Activated naive CD8-positive, alpha-beta T cell treated with anti-CD3 and anti-CD28 coated beads, Interleukin-2, amount 50 U/mL, for 16 hours (primary cell): ENCODE measurements around the gene PNMA6F.
"Not testable (repeated sequence)": the region's sequence is repeated elsewhere in the genome, so short reads cannot be mapped to it uniquely, and the experiment has no call there.

Experiments
- DNase-seq: peaks from one replicate; pipeline ENCODE4 v3.0.0-alpha.2; 2020; ENCODE audit warnings: low read depth, low spot score

Gene PNMA6F

DNA sequence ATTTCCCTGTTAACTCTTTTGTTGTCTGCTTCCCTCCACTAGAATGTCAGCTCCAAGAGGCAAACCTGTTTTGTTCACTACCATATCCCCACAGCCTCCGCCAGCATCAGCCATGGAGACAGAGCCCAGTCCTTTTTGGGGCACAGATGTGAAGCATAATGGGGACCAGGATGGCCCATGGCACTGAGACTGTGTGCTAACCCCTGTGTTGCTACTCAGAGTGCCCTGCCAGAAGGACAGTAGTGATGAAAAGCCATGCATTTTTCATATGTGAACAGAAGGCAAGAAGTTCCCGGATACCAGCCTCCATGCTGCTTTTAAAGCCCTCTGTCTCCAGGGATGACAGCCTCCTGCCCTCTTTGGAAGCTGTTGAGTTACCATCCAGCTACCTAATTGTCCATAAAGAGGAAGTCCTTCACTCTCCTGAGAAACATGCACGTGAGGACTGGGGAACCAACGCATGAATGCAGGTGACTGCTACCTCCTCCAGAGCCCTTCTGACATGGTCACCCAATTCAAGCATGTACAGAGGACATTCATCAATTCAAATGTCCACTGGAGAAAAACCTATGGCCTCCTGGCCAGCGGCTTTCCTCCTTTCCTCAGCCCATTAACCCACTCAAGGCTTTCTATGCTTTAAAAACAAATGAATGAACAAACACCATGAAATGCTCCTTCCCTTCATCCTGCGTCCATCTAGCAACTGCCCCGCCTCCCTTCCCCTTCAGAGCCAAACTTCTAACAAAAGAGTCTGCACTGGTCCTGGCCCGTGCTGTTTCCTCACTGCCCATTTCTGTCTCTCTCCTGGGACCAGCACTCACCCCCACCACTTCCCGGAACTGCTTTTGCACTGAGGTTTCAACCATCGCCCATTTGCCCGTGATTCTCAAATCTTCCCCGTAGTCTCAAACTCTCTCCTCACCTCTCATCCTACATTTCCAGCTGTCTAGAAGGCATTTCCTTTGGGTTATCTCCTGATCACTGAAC lies 18.0 kb downstream of the PNMA6F start:
- no peak for DNase-seq

DNA sequence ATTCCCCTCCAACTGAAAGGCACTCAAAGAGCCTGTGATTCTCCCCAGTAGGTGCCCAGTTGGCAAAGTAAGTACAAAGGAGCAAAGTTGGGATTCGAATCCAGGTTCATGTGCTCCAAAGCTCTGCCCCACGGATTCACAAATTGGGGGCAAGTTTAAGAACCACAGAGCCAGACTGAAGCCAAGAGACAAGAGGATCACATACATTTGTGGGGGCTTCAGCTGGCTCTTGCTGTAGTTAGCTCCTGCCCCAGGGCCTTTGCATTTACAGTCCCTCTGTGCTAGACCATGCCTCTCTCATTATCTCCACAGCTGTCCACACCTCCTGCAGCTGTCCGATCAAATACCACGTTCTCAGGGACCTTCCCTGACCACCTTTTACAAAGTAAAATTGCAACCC lies 18.8 kb downstream of the PNMA6F start:
- DNase-seq = no peak

DNA sequence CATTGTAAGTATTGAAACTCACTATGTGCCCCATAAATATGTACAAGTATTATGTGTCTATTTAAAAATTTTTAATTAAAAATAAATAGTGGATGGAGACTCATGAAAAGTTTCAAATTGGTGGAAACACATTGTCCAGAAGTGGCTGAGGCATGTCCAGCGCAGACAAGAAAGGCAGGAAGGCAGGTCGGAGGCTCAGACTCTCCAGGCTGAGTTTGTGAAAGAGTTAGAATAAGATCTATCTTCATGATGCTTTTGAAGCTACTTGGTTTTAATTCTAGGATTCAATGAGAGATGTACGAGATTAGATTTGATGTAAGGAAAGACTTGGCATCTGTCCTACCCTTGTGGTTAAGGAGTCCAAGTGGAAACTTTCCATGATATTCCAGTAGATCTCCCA lies 19.8 kb downstream of the PNMA6F start:
- DNase-seq = no peak

DNA sequence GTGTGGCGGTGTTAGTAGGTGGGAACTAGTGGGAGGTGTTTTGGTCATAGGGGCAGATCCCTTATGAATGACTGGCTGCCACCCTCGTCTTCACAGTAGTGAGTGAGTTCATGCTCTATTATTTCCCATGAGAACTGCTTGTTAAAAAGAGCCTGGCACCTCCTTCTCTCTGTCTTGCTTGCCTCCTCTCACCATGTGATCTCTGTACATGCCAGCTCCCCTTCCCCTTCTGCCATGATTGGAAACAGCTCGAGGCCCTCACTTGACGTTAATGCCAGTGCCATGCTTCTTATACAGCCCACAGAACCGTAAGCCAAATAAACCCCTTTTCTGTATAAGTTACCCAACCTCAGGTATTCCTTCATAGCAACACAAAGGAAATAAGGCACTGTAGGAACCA lies 21.7 kb downstream of the PNMA6F start:
- DNase-seq = no peak

DNA sequence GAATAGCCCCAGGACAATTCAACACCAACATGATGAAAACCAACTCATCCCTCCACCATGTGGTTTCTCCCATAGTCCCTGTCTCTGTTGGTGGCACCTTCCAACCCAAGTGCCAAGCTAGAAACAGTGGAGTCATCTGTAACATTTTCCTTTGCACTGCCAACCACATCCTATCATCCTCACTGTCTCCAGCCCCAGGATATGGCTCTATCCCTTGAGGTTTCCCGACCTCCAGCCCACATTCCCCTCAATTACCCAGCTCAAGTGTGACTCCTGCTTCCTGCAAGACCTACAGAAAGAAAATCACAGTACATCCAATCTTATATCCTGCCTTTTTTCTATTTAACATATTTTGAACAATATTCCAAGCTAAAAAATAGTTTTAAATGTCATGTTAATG lies 24.2 kb downstream of the PNMA6F start:
- no peak for DNase-seq

DNA sequence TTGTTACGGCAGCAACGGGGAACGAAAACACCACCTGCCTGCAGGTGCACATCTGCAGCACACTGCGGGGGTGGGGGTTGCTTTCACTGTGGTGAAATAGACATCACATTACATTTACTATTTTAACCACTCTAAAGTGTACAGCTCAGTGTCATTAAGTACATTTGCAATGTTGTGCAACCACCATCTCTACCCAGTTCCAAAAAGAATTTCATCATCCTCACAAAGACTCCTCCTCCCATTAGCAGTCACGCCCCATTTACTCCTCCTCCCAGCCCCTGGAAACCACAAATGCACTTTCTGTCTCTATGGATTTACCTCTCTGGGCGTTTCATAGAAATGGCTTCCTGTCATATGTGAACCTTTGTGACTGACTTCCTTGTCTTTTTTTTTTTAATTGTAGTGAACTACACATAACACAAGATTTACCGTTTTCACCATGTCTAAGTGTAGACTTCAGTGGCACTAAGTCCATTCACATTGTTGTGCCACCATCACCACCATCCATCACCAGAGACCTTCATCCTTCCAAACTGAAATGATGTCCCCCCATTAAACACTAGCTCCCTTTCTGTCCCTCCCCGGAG lies 28.0 kb downstream of the PNMA6F start:
- not testable (repeated sequence) for DNase-seq

DNA sequence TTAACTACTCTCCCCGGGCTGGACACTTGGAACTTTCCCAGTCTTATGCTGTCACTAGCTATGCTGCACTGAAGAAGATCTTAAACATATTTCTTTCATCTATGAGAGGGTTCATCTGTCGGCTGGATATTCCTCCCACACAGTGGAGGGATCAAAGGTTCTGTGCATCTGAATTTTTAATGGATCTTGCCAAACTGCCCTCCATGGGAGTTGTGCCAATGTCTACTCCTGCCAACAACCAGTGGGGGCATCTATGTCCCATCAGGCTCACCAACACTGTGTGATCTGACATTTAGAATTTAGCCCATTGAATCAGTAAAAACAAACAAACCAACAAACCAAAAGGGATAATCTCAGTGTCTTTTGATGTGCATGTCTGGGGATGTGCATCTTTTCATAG lies 32.8 kb downstream of the PNMA6F start:
- DNase-seq = not testable (repeated sequence)

DNA sequence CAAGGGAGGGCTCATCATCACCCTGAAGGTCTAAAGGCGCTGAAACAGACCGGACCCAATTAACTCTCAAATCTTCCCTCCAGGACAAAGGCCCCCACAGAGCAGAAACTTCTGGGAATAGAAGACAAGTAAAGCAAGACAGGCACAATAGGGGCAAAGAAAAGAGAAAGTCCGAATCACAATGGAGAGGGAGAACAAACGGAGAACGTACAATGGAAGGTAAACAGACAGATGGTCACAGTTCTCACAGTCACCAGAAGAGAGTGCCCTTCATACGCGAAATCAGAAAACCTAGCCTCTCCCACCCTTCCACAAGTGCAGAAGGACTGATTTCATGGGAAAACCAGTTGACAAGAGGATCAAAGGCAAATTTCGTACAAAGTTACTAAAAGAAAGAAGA lies 35.9 kb downstream of the PNMA6F start:
- DNase-seq = not testable (repeated sequence)

DNA sequence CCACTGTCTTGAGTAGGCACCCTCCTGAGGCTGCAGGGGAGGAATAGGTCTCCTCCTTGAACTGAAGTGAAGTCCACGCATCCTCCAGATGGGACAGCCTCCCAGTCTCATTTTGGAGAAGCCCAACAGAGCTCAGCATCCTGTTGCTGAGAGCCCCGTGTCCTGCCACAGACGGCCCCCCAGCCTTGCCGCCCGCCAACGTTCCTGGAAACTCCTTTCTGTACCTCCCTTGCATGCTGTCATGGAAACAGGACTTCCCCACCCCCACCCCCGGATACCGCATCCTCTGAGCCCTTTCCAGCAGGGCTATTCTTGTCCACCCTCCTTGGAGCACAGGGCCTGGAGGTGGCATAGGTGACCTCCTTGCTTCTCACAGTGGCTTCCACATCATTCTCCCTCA lies 37.6 kb downstream of the PNMA6F start:
- DNase-seq = not testable (repeated sequence)

DNA sequence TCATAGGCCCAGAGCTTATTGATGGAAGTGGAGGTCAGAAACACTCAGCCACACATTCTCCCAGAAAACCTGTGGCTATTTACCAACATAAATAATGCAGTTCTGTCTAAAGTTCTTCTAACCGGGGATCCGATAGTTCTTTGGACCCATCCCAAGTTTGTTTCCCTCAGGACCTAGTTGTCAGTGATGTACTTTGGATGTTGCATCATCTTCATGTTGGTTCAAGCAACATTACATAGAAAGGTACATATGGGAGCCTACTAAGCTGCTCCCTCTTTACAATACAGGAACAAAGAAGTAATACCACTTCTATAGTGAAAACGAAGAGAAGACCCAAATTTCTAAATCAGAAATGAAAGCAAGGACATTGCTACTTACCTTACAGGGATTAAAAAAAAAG lies 39.8 kb downstream of the PNMA6F start:
- not testable (repeated sequence) for DNase-seq

DNA sequence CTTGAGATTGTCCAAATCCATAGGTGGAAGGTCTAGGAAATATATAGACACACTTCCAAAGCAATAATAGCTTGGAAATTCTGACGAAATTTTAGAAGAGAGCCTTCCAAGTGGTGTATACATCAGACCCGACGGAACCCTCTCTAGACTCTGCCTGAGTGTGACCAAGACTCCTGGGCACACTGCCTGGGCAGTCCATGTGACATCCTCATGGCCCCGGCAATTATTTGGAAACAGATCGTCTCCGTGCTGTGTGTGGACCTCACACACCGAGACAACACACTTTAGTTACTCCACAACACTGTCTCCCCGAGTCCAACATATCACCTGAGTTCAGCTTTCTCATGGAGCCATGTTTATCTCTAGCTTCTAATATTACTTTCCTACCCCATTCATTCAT lies 42.3 kb downstream of the PNMA6F start:
- not testable (repeated sequence) for DNase-seq

DNA sequence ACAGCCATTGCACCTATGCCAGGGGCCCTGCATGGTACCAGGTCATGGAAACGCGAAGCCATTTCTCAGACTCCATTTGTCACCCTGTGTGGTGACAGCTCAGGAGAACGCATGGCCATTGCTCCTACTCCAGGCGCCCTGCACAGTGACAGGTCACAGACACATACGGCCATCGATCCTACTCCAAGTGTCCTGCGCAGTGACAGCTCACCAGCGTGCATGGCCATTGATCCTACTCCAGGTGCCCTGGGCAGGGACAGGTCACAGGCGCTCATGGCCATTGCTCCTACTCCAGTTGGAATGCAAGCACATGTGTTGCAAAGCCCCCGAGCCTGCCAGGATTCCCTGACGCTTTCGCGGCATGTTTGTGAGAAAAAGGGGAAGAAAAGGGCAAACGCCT lies 45.5 kb downstream of the PNMA6F start:
- DNase-seq = not testable (repeated sequence)

DNA sequence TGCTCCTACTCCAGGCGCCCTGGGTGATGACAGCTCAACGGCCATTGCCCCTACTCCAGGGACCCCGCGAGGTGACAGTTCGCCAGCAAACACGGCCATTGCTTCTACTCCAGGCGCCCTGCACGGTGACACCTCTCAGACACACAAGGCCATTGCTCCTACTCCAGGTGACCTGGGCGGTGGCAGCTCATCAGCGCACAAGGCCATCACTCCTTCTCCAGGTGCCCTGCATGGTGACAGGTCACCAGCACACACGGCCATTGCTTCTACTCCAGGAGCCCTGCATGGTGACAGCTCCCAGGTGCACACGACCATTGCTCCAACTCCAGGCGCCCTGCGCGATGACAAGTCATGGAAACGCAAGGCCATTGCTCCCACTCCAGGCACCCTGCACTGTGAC lies 46.1 kb downstream of the PNMA6F start:
- not testable (repeated sequence) for DNase-seq

DNA sequence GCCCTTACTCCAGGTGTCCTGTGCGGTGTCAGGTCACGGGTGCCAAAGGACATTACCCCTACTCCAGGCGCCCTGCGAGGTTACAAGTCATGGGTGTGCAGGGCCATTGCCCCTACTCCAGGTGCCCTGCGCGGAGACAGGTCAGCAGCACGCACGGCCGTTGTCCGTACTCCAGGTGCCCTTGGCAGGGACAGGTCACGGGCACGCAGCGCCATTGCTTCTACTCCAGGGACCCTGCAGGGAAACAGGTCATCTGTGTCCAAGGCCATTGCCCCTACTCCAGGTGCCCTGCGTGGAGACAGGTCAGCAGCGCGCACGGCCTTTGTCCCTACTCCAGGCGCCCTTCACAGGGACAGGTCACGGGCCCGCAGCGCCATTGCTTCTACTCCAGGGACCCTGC lies 49.0 kb downstream of the PNMA6F start:
- not testable (repeated sequence) for DNase-seq

DNA sequence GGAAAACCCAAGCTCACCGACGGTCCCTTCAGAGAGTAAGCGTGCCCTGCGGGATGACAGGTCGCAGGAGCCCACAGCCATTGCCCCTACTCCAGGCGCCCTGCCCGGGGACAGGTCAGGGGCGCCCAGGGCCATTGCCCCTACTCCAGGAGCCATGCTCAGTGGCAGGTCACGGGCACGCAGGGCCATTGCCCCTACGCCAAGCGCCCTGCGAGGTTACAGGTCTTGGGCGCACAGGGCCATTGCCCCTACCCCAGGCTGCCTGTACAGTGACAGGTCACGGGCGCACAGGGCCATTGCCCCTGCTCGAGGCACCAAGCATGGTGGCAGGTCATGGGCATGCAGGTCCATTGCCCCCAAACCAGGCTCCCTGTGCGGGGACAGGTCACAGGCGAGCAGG lies 49.5 kb downstream of the PNMA6F start:
- not testable (repeated sequence) for DNase-seq
